Activated CD4-positive, alpha-beta memory T cell treated with anti-CD3 and anti-CD28 coated beads, Interleukin-2, amount 10 ng/mL, durations not matched to agents 7 days and 5 days (primary cell): Measurements from ENCODE around the gene PCK1. TPM values are rescaled to one million over a fixed set of nuclear protein-coding genes. Genes with fewer than 3 reads are reported as not detected.

Experiments
- CTCF ChIA-PET: fragments of 350-600 bp; sonication (Branson Sonifier 250); formaldehyde crosslinking; loops from one replicate; lab custom pipeline; 2021; ENCODE audit warnings: antibody characterized with exemption, inconsistent platforms; lab: Charles Lee
- POLR2A ChIA-PET: fragments of 350-600 bp; sonication (Branson Sonifier 250); formaldehyde crosslinking; loops from one replicate; lab custom pipeline; 2021; ENCODE audit warnings: antibody characterized with exemption; lab: Charles Lee
- DNase-seq: peaks from one replicate; pipeline ENCODE4 v3.0.0-alpha.2; 2020
- H3K27ac Mint-ChIP-seq: one replicate; pipeline ENCODE4 v1.8.0; 2021; ENCODE audit warnings: mild to moderate bottlenecking, mixed read lengths
- H3K27me3 Mint-ChIP-seq: one replicate; pipeline ENCODE4 v1.8.0; 2021; ENCODE audit warnings: mixed read lengths
- H3K36me3 Mint-ChIP-seq: one replicate; pipeline ENCODE4 v1.8.0; 2021; ENCODE audit warnings: low read depth, mixed read lengths
- H3K4me1 Mint-ChIP-seq: one replicate; pipeline ENCODE4 v1.8.0; 2021; ENCODE audit warnings: mixed read lengths
- H3K4me3 Mint-ChIP-seq: one replicate; pipeline ENCODE4 v1.8.0; 2021; ENCODE audit warnings: mild to moderate bottlenecking, mixed read lengths
- H3K9me3 Mint-ChIP-seq: one replicate; pipeline ENCODE4 v1.8.0; 2021; ENCODE audit warnings: mixed read lengths
- total RNA-seq, 2 experiments: library from RNA; stranded (reverse); gene quantifications; one replicate each; pipeline ENCODE4 v1.2.3, GENCODE V29; 2021

Gene PCK1
- total RNA-seq, 2 experiments from 2014 or later: not detected

DNA sequence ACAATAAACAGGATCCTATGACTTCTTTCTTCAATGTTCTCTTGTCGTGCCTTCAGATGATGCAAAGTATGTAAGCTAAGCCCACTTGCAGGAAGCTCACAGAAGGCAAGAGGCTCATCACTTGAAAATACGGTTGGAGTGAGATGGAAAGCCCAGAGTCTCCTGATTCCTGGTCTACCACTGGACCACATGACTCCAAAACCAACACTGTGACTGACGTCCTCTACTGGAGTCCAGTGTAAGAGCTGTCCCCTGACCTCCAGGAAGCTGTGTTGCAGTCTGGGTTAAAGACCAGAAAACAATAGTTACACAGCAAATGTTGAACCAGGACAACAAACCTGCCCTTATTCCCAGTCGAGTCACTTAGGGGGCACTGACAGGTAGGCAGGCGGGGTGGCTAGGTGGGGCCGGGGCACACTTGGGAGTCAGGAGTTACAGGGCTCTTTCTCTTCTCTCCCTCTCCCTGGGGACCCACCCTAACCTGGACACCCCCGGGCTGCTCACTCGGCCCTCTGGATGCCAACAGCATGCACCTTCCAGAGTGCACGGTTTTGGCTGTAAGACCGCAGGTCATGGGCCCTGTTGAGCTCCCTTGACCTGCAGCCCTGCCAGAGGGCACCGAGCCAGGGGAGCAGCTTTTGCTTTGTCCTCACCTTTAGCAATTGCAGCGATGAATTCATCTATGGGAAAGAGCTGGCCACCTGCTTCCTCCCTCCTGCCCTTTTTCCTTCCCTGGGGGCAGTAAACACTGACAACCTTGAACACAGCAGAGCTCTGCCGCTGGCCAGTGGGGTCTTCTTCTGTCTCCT lies 7.4 kb downstream of the PCK1 start:
- Mint-ChIP-seq H3K36me3 (no peaks in the 10 kb centered on the region), H3K4me3 (no peak overlapping the region), H3K27ac (no peak overlapping the region), H3K27me3 (peaks cover 18% of the 10 kb centered on the region), H3K9me3 (no peaks in the 10 kb centered on the region), H3K4me1 (no peaks in the 10 kb centered on the region)
- POLR2A ChIA-PET: no interaction called here
- DNase-seq: no peak
- CTCF ChIA-PET: interaction anchor here (1.3 kb wide), 1 partner anchor 26 kb away, joined by 3 read pairs; no protein-coding TSS in a partner anchor

DNA sequence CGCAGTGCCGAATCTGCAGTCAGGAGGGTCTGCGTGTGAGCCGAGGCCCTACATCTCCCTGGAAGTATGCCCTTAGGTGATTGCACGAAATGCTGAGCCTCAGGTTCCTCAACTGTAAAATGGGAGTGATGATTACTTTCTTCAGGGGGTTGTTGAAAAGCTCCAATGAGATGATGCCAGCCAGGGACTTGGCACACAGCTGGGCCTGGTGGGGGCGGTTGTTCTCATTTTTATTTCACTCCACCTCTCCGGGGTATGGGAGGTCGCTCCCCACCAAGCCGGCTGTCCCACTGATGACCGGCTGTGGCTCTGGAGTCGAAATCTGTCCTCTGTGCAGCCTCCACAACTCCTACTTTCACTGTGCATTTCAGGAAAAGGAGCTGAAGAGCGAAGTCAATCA lies 8.1 kb downstream of the PCK1 start:
- no peaks in the 10 kb centered on the region for H3K36me3 Mint-ChIP-seq
- H3K9me3 Mint-ChIP-seq: no peaks in the 10 kb centered on the region
- H3K27me3 Mint-ChIP-seq: peaks cover 18% of the 10 kb centered on the region
- DNase-seq: no peak
- H3K27ac Mint-ChIP-seq: no peak overlapping the region
- ChIA-PET POLR2A (no interaction called here), CTCF (no interaction called here)
- H3K4me1 Mint-ChIP-seq: no peaks in the 10 kb centered on the region
- H3K4me3 Mint-ChIP-seq: no peak overlapping the region

DNA sequence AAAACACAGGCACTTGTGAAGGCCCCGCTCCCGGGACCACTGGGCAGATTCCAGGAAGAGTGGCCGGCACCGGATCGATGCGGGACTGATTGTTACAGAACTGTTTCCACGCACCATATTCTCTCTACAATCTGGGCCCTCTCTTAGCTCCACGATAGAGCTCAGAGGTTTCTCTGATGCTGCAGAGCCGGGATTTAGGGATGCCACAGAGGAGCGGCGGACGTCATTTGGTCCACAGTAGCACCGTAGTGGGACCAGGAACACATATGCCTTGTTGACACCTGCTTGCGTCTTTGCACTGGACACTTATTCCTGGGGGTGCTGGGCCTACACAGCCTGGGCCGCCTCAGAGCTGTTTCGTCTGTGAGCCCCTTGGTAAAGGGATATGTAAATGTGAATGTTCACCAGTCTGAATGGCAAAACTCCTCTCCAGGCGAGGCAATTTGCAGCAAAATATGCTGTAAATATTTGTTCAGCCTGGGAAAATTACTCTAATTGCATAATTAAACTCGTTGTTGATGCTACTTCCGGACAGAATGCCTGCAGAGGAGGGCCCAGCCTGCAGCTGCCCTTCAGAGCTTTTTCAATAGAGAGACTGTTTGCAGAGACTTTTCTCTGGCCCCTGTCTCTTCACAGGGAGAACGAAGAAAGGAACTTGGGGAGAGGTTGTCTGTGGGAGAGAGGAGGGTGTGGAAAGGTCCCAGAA lies 9.4 kb downstream of the PCK1 start:
- POLR2A ChIA-PET: no interaction called here
- Mint-ChIP-seq H3K4me1 (no peaks in the 10 kb centered on the region), H3K36me3 (no peaks in the 10 kb centered on the region), H3K27me3 (peaks cover 21% of the 10 kb centered on the region), H3K4me3 (no peak overlapping the region), H3K9me3 (no peaks in the 10 kb centered on the region), H3K27ac (no peak overlapping the region)
- CTCF ChIA-PET: no interaction called here
- DNase-seq: no peak

DNA sequence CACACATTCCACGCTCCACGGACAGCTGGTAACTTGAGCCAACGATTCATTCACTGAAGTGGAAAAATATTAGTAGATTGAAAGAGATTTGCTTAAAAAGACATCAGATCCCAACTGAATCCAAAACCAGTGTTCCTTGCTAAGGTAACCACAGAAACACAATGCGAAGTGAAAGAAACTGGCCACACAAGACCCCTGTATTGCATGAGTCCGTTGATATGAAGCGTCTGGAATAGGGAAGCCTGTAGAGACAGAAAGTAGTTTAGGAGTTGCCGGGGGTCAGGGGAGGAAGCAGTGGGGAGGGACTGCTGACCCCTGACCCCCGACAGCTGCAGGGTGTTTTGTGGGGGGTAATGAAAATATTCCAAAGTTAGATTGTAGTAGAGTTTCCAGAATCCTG lies 10.0 kb downstream of the PCK1 start:
- Mint-ChIP-seq H3K27ac (no peak overlapping the region), H3K4me3 (no peak overlapping the region), H3K27me3 (peaks cover 21% of the 10 kb centered on the region), H3K9me3 (no peaks in the 10 kb centered on the region), H3K36me3 (no peaks in the 10 kb centered on the region), H3K4me1 (no peaks in the 10 kb centered on the region)
- DNase-seq: no peak
- ChIA-PET POLR2A (no interaction called here), CTCF (no interaction called here)

DNA sequence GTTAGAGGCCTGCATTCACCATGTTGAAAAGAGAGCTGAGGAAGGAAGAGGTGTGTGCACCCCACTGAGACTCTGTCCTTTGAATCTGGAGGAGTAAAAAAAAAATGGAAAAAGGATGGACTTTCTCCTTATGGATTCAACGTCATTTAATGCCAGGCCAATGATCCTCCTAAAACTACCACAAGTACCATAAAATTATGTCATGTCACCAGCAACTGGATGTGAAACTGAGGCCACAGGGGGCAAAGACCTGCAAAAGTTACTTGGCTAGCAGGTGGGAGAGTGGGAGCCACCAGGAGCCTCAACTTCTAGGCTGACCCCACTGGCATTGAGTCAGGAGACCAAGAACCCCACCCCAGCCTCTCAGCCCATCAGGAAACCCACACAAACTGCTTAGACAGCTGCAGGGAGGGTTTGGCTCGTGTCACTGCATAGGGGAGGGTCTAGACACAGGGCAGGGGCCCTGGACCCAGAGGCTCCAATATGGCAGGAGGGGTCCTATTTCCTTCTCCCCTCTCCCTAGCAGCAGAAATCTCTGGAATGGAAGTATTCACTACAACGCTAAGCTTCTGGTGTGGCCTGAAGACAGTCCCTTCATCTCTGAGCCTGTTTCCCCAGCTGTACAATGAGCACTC lies 11.0 kb downstream of the PCK1 start:
- CTCF ChIA-PET: no interaction called here
- no peak for DNase-seq
- H3K36me3 Mint-ChIP-seq: no peaks in the 10 kb centered on the region
- H3K4me3 Mint-ChIP-seq: no peak overlapping the region
- no peaks in the 10 kb centered on the region for H3K9me3 Mint-ChIP-seq
- H3K4me1 Mint-ChIP-seq: no peaks in the 10 kb centered on the region
- peaks cover 16% of the 10 kb centered on the region for H3K27me3 Mint-ChIP-seq
- no peak overlapping the region for H3K27ac Mint-ChIP-seq
- POLR2A ChIA-PET: interaction anchor here (1.2 kb wide), 1 partner anchor 11 kb away, joined by 3 read pairs; no protein-coding TSS in a partner anchor

DNA sequence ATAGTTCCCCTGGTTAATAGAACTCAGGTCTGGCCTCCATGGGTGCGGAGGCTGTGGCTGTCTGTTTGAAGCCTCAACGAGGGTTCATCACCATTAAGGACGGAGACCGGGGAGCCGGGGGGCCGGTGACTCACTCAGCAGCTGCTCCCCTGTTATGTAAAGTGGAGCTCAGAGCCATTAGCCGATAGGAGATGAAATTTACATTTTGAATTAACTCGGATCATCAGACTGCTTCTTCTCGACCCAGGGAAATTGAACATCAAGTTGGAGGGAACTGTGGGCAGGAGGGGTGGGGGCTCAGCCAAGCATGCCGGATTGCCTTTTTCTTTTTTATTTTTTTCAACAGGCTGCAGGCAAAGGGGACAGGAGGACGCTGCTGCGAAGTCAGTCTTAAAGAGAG lies 12.3 kb downstream of the PCK1 start:
- peaks cover 16% of the 10 kb centered on the region for H3K27me3 Mint-ChIP-seq
- CTCF ChIA-PET: interaction anchor here (0.6 kb wide), 1 partner anchor 475 kb away, joined by 3 read pairs; no protein-coding TSS in a partner anchor

DNA sequence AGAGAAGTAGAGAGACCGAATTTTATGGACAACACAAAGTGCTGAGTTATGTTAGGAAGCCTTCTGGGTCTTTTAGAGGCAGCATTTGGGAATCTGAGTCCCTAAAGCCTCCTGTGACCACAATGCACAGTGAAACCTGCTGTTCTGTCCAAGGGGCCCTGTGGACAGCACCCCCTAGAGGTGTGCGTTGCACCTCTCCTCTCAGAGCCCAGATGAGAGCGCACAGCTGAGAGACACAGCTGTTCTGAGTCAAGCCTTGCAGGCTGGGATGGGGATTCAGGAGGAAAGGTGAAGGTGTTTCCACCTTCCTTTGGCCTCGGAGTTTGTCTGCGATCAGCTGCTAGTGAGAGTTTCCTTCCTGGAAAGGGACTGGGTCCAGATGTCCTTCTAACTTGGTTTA lies 13.0 kb downstream of the PCK1 start:
- H3K36me3 Mint-ChIP-seq: no peaks in the 10 kb centered on the region

More for the DNA sequence above, 12.3 kb downstream of the PCK1 start:
- Mint-ChIP-seq H3K36me3 (no peaks in the 10 kb centered on the region), H3K4me1 (no peaks in the 10 kb centered on the region), H3K4me3 (no peak overlapping the region), H3K9me3 (no peaks in the 10 kb centered on the region), H3K27ac (no peak overlapping the region)
- POLR2A ChIA-PET: interaction anchor here (0.7 to 1.2 kb wide), 2 partner anchors 9 to 1870 kb away, joined by 3 read pairs; no protein-coding TSS in a partner anchor
- no peak for DNase-seq

DNA sequence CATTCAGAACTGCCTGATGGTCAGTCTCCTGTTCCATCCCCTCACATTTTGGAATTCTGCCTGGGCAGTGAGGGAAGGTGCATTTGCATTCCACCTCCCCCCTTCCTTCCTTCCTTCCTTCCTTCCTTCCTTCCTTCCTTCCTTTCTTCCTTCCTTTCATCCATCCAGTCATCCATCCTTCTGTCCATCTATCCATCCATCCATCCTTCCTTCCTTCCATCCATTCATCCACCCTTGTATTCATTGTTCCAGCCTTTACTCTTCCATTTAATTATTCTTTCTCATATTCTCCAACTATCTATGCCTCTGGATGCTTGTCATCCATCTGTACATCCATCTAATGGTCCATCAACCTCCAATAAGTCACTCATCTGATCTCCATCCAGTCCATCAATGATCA lies 14.0 kb downstream of the PCK1 start:
- Mint-ChIP-seq H3K36me3 (no peaks in the 10 kb centered on the region), H3K9me3 (no peaks in the 10 kb centered on the region), H3K27ac (no peak overlapping the region), H3K27me3 (peaks cover 21% of the 10 kb centered on the region), H3K4me3 (no peak overlapping the region), H3K4me1 (no peaks in the 10 kb centered on the region)
- ChIA-PET POLR2A (no interaction called here), CTCF (no interaction called here)
- no peak for DNase-seq

More for the DNA sequence above, 13.0 kb downstream of the PCK1 start:
- POLR2A ChIA-PET: no interaction called here
- Mint-ChIP-seq H3K27me3 (peaks cover 19% of the 10 kb centered on the region), H3K9me3 (no peaks in the 10 kb centered on the region), H3K27ac (no peak overlapping the region), H3K4me3 (no peak overlapping the region), H3K4me1 (no peaks in the 10 kb centered on the region)
- CTCF ChIA-PET: interaction anchor here (0.6 kb wide), 1 partner anchor 476 kb away, joined by 3 read pairs; no protein-coding TSS in a partner anchor
- DNase-seq: no peak

DNA sequence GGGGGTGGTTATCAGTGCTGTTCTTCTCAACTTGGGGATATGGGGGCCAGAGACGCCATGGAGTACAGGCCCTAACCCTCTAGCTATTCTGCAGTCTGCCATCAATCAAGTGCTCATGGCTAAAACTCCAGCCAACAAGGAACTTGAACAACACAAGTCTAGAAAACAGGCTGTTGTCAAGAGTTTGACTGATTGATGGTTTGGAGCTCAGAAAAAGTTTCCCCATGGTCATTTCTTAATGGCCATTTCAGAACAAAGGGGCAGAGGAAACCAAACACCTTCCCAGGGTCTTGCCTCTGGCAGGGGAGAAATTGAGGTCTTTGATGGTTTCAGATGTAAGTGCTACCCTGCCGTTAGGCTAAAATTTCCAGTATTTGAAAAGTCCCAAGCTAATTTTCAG lies 15.1 kb downstream of the PCK1 start:
- H3K4me3 Mint-ChIP-seq: no peak overlapping the region
- DNase-seq: no peak
- no peaks in the 10 kb centered on the region for H3K9me3 Mint-ChIP-seq
- H3K4me1 Mint-ChIP-seq: no peaks in the 10 kb centered on the region
- H3K27me3 Mint-ChIP-seq: peaks cover 32% of the 10 kb centered on the region
- H3K27ac Mint-ChIP-seq: no peak overlapping the region
- ChIA-PET POLR2A (no interaction called here), CTCF (interaction anchor here (0.6 kb wide), 1 partner anchor 18 kb away, joined by 3 read pairs; no protein-coding TSS in a partner anchor)
- H3K36me3 Mint-ChIP-seq: no peaks in the 10 kb centered on the region

DNA sequence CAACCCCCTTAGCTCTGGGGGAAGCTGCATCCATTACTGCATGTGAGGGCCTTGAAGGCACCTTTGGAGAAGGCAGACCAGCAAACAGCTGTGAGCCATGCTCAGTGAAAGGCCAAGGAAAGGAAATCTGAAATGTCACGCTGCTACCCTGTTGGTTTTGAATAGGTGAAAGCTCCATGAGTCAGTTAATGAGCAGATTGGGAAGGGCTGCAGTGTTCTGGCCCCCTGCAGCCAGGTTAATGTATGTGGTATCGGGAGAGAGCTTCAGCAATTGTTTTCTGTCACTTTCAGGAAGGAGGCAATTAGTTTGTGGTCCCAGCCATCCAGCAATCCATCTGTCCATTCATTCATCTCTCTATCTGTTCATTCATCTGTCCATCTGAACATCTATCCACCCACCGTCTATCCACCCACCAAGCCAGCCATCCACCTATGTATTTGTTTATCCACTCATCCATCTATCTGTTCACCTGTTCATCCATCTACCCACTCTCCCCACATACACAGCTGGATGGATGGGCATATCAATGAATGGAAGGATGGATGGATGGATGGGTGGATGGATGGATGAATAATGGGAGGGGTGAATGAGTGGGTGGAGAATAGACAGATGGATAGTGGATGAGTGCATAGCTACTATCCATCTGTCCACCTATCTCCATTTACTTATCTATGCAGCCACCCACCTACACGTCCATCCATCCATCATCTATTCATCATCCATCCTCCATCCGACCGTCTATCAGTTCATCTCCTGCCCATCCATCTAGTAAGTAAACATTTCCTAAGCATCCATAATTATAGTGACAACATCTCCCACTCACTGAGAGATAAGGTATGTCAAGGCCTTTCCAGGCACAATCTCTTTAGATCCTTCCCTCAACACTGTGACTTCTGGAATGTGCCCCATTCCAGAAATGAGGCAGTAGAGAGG lies 16.0 kb downstream of the PCK1 start:
- Mint-ChIP-seq H3K4me3 (no peak overlapping the region), H3K27ac (no peak overlapping the region), H3K9me3 (no peaks in the 10 kb centered on the region), H3K4me1 (no peaks in the 10 kb centered on the region), H3K36me3 (no peaks in the 10 kb centered on the region), H3K27me3 (peaks cover 36% of the 10 kb centered on the region)
- CTCF ChIA-PET: no interaction called here
- DNase-seq: no peak
- POLR2A ChIA-PET: no interaction called here

DNA sequence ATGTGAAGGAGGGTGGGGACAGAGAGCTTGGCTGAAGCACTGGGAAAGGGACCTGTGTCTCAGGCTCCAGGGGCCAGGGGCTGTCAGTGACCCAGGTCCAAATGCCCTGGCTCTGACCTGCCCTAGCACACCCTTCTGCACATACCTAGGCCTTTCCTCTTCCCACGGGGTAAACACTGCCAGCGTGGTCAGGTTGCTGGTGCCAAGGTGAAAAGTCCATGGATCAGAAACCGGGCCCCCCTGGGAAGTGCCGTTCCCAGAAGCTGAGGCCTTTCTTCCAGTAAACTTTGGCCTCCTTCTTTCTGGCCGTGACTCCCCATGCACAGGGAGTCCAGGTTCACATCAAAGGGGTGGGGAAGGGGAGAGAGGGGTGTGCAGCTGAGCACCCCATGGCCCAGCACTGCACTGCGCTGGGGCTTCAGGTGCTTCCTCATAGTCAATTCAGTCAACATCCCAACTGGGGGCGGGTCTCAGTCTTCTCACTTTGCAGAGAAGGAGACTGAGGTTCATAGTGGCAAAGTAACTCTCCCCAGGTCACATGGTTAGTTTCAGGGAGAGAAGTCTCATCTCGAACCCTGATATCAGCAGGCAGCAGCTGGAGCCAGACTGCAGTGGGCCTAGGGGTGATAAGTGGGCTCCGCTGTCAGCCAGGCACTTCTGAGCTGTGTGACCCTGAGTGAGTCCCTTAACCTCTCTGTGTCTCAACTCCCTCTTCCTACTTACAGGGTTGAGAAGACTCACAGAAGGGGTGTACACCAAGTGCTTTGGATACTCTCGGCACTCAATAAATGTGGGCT lies 17.0 kb downstream of the PCK1 start:
- Mint-ChIP-seq H3K36me3 (no peaks in the 10 kb centered on the region), H3K4me3 (no peak overlapping the region), H3K4me1 (no peaks in the 10 kb centered on the region), H3K27ac (no peak overlapping the region), H3K9me3 (no peaks in the 10 kb centered on the region), H3K27me3 (peaks cover 36% of the 10 kb centered on the region)
- ChIA-PET POLR2A (no interaction called here), CTCF (no interaction called here)
- no peak for DNase-seq
